Measurements from ENCODE around the gene MEPCE. TPM values are rescaled to one million over a fixed set of nuclear protein-coding genes. Genes with fewer than 3 reads are reported as not detected.
"Not testable (repeated sequence)": the region's sequence is repeated elsewhere in the genome, so short reads cannot be mapped to it uniquely, and the experiment has no call there.

Gene MEPCE
- total and polyA plus RNA-seq, 2 donors (not counting 1 experiment from before 2014, with no cell fraction given): 11.4 to 26.6 TPM

- TF ChIP-seq EZH2 (IDR thresholded peaks at IDR 0.05; ENCODE audit: low read length, missing control alignments) (no peak), CTCF (conservative IDR thresholded peaks at IDR 0.05 in 1 of 2, IDR thresholded peaks at IDR 0.05 in 1 of 2; ENCODE audit: low read depth in 1 of 2, low read length in 2 of 2) (no peak)
Measured at GRCh38 chr7:100449190-100449795, 19.7 kb downstream of the MEPCE start.

GRCh38 chr7:100452513-100452912 lies 22.9 kb downstream of the MEPCE start:
- Histone ChIP-seq H3K4me1 (ENCODE audit: control insufficient read depth, extremely low read depth, insufficient read depth, low read length) (peaks cover 3% of the 10 kb centered on the region), H3K4me2 (ENCODE audit: extremely low read depth, insufficient read depth, low read length) (no peak overlapping the region)

More at GRCh38 chr7:100449190-100449795, 19.7 kb downstream of the MEPCE start:
- Histone ChIP-seq H4K20me1 (ENCODE audit: control insufficient read depth, extremely low read depth, insufficient read depth, low read length) (no peaks in the 10 kb centered on the region), H3K4me2 (ENCODE audit: extremely low read depth, insufficient read depth, low read length) (no peak overlapping the region), H3K9me3 (ENCODE audit: control insufficient read depth, insufficient read depth, low read depth, low read length) (no peaks in the 10 kb centered on the region), H3K36me3 (ENCODE audit: control insufficient read depth, insufficient read depth, low read length) (no peaks in the 10 kb centered on the region), H3K9ac (ENCODE audit: insufficient read depth, low read length) (no peak overlapping the region), H3K27me3 (ENCODE audit: control insufficient read depth, insufficient read depth, low read length) (no peaks in the 10 kb centered on the region), H3K27ac (ENCODE audit: insufficient read depth, low read length) (no peak overlapping the region), H3K79me2 (ENCODE audit: control insufficient read depth, insufficient read depth, low read length) (no peaks in the 10 kb centered on the region), H3K4me3 (replicated peaks in 1 of 4; ENCODE audit: control extremely low read depth in 1 of 4, insufficient read depth in 1 of 4, low read depth in 3 of 4, low read length in 4 of 4) (no peak overlapping the region), H2AFZ (ENCODE audit: low read length) (no peak overlapping the region), H3K4me1 (ENCODE audit: control insufficient read depth, extremely low read depth, insufficient read depth, low read length) (peaks cover 16% of the 10 kb centered on the region)
- DNase-seq (ENCODE audit: low read depth in 2 of 2): no peak

GRCh38 chr7:100453854-100454253 lies 24.2 kb downstream of the MEPCE start:
- not testable (repeated sequence) for H3K4me2 ChIP-seq (ENCODE audit: extremely low read depth, insufficient read depth, low read length); H3K36me3 ChIP-seq (ENCODE audit: control insufficient read depth, insufficient read depth, low read length); H4K20me1 ChIP-seq (ENCODE audit: control insufficient read depth, extremely low read depth, insufficient read depth, low read length); H3K9ac ChIP-seq (ENCODE audit: insufficient read depth, low read length); H3K4me1 ChIP-seq (ENCODE audit: control insufficient read depth, extremely low read depth, insufficient read depth, low read length); H3K4me3 ChIP-seq (replicated peaks in 1 of 4; ENCODE audit: control extremely low read depth in 1 of 4, insufficient read depth in 1 of 4, low read depth in 3 of 4, low read length in 4 of 4); DNase-seq (ENCODE audit: low read depth in 2 of 2); H3K27ac ChIP-seq (ENCODE audit: insufficient read depth, low read length); H2AFZ ChIP-seq (ENCODE audit: low read length); H3K79me2 ChIP-seq (ENCODE audit: control insufficient read depth, insufficient read depth, low read length); H3K27me3 ChIP-seq (ENCODE audit: control insufficient read depth, insufficient read depth, low read length); H3K9me3 ChIP-seq (ENCODE audit: control insufficient read depth, insufficient read depth, low read depth, low read length)

More at GRCh38 chr7:100452513-100452912, 22.9 kb downstream of the MEPCE start:
- no peak overlapping the region for H3K4me3 ChIP-seq (replicated peaks in 1 of 4; ENCODE audit: control extremely low read depth in 1 of 4, insufficient read depth in 1 of 4, low read depth in 3 of 4, low read length in 4 of 4)
- H3K27ac ChIP-seq (ENCODE audit: insufficient read depth, low read length): no peak overlapping the region
- H3K79me2 ChIP-seq (ENCODE audit: control insufficient read depth, insufficient read depth, low read length): no peaks in the 10 kb centered on the region
- no peak overlapping the region for H2AFZ ChIP-seq (ENCODE audit: low read length)
- H3K9ac ChIP-seq (ENCODE audit: insufficient read depth, low read length): no peak overlapping the region
- DNase-seq (ENCODE audit: low read depth in 2 of 2): no peak
- H4K20me1 ChIP-seq (ENCODE audit: control insufficient read depth, extremely low read depth, insufficient read depth, low read length): no peaks in the 10 kb centered on the region
- H3K36me3 ChIP-seq (ENCODE audit: control insufficient read depth, insufficient read depth, low read length): peaks cover 2% of the 10 kb centered on the region
- TF ChIP-seq EZH2 (IDR thresholded peaks at IDR 0.05; ENCODE audit: low read length, missing control alignments): no peak
- no peak for TF ChIP-seq CTCF (conservative IDR thresholded peaks at IDR 0.05 in 1 of 2, IDR thresholded peaks at IDR 0.05 in 1 of 2; ENCODE audit: low read depth in 1 of 2, low read length in 2 of 2)
- H3K9me3 ChIP-seq (ENCODE audit: control insufficient read depth, insufficient read depth, low read depth, low read length): no peaks in the 10 kb centered on the region
- no peaks in the 10 kb centered on the region for H3K27me3 ChIP-seq (ENCODE audit: control insufficient read depth, insufficient read depth, low read length)

Data from fibroblast of lung (primary cell).